ENCODE results near the gene ADAM22.

GRCh38 chr7:88089561-88089960, 155.5 kb downstream of the ADAM22 start:
- TF ChIP-seq POLR2AphosphoS5 (IDR thresholded peaks at IDR 0.05; ENCODE audit: borderline replicate concordance, low read depth, low read length), result no peak
- TF ChIP-seq EZH2 (IDR thresholded peaks at IDR 0.05), result no peak
- no peak for TF ChIP-seq FOXP2 (optimal IDR thresholded peaks at IDR 0.05; ENCODE audit: control extremely low read depth, extremely low read length, insufficient read depth)
